ENCODE data around the gene TRMU. TPM values are rescaled to one million over a fixed set of nuclear protein-coding genes. Genes with fewer than 3 reads are reported as not detected.

TRMU gene
- total and polyA plus RNA-seq, 4 donors = 11.3 to 66.4 (median 33.8) TPM

DNA sequence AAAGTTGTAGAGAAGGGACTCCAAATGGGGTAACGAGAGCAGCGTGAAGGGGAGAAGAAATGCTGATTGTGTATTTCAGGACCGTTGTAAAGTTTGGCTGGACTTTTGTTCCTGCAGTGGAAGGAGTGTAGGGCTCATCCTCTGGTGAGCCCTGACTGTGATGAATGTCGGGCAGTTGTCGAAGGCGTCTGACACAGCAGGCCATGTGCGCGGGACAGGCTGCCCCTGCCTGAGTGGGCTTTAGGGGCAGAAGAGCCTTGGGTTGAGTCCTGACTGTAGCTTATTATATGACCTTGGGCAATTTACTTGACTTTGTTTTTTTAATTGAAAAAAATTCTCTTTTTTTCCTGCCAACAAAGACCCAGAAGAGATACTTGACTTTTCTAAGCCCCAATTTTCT is 3.1 kb downstream of the TRMU start:
- H3K27ac ChIP-seq (ENCODE audit: low read depth in 1 of 2, low read length in 2 of 2) = no peak overlapping the region
- intact Hi-C loops (cut with DNase I) = no loop called here
- no peaks in the 10 kb centered on the region for H3K27me3 ChIP-seq (ENCODE audit: control insufficient read depth in 1 of 2, insufficient read depth in 2 of 2, low read length in 1 of 2)
- no peak for ATAC-seq (ENCODE audit: low FRiP score)
- peaks cover 0 to 4% of the 10 kb centered on the region in 2 donors for H3K36me3 ChIP-seq (ENCODE audit: control insufficient read depth in 1 of 2, insufficient read depth in 2 of 2, low read length in 1 of 2)
- no peak overlapping the region for H3K4me3 ChIP-seq (ENCODE audit: low read length in 2 of 2)
- DNase-seq = peak; percentile 24 to 59
- H3K9me3 ChIP-seq (ENCODE audit: control insufficient read depth, low read length) = no peaks in the 10 kb centered on the region
- 87 to 90% methylated on average over 8 of the region's 8 CpGs for WGBS, 2 donors
- H3K4me1 ChIP-seq (ENCODE audit: control insufficient read depth in 1 of 2, insufficient read depth in 2 of 2, low read length in 2 of 2) = peaks cover 0 to 3% of the 10 kb centered on the region in 2 donors

DNA sequence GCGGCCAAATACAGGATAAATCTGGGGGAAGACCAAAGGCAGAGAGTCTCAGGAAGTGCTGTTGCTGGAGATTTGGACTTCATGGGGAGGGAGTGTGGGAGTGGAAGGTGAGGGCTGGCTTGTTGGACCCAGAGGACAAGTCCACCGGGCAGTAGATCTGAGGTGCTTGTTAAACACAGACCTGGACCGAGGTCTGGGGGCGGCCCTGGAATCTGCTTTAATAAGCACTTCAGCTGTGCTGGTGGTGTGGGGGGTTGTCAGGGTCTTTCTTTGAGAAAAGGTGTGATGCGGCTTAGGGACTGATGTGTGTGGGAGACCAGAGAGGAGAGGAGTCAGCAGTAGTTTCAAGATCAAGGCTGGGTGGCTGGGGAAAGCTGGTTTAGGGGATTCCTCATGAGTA is 4.4 kb downstream of the TRMU start:
- Histone ChIP-seq H3K27me3 (ENCODE audit: control insufficient read depth in 1 of 2, insufficient read depth in 2 of 2, low read length in 1 of 2) (no peaks in the 10 kb centered on the region), H3K9me3 (ENCODE audit: control insufficient read depth, low read length) (no peaks in the 10 kb centered on the region), H3K27ac (ENCODE audit: low read depth in 1 of 2, low read length in 2 of 2) (no peak overlapping the region), H3K4me3 (ENCODE audit: low read length in 2 of 2) (no peak overlapping the region), H3K36me3 (ENCODE audit: control insufficient read depth in 1 of 2, insufficient read depth in 2 of 2, low read length in 1 of 2) (peaks cover 4 to 6% of the 10 kb centered on the region in 2 donors), H3K4me1 (ENCODE audit: control insufficient read depth in 1 of 2, insufficient read depth in 2 of 2, low read length in 2 of 2) (peaks cover 0 to 3% of the 10 kb centered on the region in 2 donors)
- ATAC-seq (ENCODE audit: low FRiP score) (no peak), DNase-seq (peak; percentile 16 to 44)
- WGBS, 2 donors = 87 to 93% methylated on average over 5 of the region's 5 CpGs
- intact Hi-C loops (cut with DNase I) = no loop called here

DNA sequence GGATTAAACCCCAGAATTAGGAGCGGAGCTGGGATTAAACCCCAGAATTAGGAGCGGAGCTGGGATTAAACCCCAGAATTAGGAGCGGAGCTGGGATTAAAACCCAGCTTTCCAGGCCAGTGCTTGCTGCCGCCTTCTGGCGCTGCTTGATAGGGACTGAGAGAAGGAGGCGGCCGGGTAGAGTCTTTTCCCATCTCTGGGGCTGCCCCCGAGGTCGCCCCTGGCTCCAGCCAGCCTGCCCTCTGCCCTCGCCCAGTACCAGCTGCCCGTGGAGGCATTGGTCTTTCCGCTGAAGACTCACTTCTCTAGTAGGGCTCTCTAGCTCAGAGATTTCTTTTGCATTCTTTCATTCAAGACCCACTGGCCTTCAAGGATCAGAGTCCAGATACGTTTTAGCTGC is 5.2 kb downstream of the TRMU start:
- Histone ChIP-seq H3K9me3 (ENCODE audit: control insufficient read depth, low read length) (no peaks in the 10 kb centered on the region), H3K27me3 (ENCODE audit: control insufficient read depth in 1 of 2, insufficient read depth in 2 of 2, low read length in 1 of 2) (no peaks in the 10 kb centered on the region), H3K36me3 (ENCODE audit: control insufficient read depth in 1 of 2, insufficient read depth in 2 of 2, low read length in 1 of 2) (peaks cover 4 to 6% of the 10 kb centered on the region in 2 donors), H3K27ac (ENCODE audit: low read depth in 1 of 2, low read length in 2 of 2) (no peak overlapping the region), H3K4me1 (ENCODE audit: control insufficient read depth in 1 of 2, insufficient read depth in 2 of 2, low read length in 2 of 2) (peaks cover 0 to 3% of the 10 kb centered on the region in 2 donors), H3K4me3 (ENCODE audit: low read length in 2 of 2) (no peak overlapping the region)
- 90% methylated on average over 12 to 13 of the region's 13 CpGs for WGBS, 2 donors
- no peak for ATAC-seq (ENCODE audit: low FRiP score)
- intact Hi-C loops (cut with DNase I) = no loop called here
- peak; percentile 32 to 39 for DNase-seq

DNA sequence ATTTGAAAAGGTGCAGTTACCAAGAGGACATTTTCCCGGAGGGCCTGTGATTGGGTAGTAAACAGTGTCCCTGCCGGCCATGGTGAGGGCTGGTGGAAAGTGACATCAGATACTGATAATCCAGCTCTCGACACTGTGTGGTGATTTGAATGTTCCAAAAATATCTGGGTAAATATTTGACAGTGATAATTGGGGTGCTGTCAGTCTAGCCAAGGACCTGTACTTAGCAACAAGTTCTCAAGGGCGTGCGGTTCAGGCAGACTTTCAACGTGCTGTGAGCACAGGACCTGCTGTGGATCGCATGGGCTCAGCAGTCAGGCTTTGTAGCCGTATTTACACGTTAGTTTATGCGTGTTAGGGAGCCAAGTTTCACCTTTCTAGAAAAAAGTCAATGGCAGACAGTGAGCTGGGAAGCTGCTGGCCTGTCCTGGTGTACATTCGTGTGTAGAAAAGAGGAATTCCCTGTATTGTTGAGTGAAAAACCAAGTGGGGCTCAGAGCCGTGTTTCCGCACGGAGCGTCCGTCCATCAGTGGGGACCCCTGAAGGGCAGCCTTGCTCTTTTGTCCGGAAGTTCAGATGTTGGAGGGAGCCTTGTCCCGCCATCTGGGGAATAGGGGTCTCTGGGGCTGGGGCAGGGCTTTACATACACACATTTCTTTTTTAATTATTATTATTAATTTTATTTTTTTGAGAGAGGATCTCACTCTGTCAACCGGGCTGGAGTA is 11.3 kb downstream of the TRMU start:
- intact Hi-C loops (cut with DNase I) = no loop called here
- Histone ChIP-seq H3K36me3 (ENCODE audit: control insufficient read depth in 1 of 2, insufficient read depth in 2 of 2, low read length in 1 of 2) (peaks cover 10% of the 10 kb centered on the region in 2 donors), H3K27me3 (ENCODE audit: control insufficient read depth in 1 of 2, insufficient read depth in 2 of 2, low read length in 1 of 2) (no peaks in the 10 kb centered on the region), H3K9me3 (ENCODE audit: control insufficient read depth, low read length) (no peaks in the 10 kb centered on the region), H3K27ac (ENCODE audit: low read depth in 1 of 2, low read length in 2 of 2) (no peak overlapping the region), H3K4me3 (ENCODE audit: low read length in 2 of 2) (no peak overlapping the region), H3K4me1 (ENCODE audit: control insufficient read depth in 1 of 2, insufficient read depth in 2 of 2, low read length in 2 of 2) (no peaks in the 10 kb centered on the region)
- DNase-seq = peak; percentile 20 to 61
- 85 to 88% methylated on average over 19 of the region's 19 CpGs for WGBS, 2 donors
- no peak for ATAC-seq (ENCODE audit: low FRiP score)

DNA sequence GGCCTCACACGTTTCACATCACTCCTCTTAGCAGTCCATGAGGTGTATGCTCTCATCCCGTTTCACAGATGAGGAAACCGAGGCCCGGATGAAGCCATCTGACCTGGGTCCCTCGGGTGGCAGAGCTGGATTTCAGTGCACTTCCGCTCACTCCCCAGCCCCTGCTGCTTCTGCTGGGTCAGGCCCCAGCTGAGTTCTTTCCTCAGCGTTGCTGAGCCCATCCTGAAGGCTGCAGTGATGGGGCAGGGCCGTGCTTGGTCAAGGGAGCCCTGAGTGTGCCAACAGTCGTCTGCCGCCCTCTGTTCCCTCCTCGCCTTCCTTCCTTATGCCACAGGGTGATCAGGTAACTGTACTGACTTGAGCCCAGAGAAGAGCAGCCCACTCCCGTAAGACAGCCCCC is 12.1 kb downstream of the TRMU start:
- intact Hi-C loops (cut with DNase I) = no loop called here
- no peak overlapping the region for H3K27ac ChIP-seq (ENCODE audit: low read depth in 1 of 2, low read length in 2 of 2)
- peak; percentile 14 to 40 for DNase-seq
- no peaks in the 10 kb centered on the region for H3K4me1 ChIP-seq (ENCODE audit: control insufficient read depth in 1 of 2, insufficient read depth in 2 of 2, low read length in 2 of 2)
- no peak for ATAC-seq (ENCODE audit: low FRiP score)
- 88 to 89% methylated on average over 12 of the region's 12 CpGs for WGBS, 2 donors
- H3K27me3 ChIP-seq (ENCODE audit: control insufficient read depth in 1 of 2, insufficient read depth in 2 of 2, low read length in 1 of 2) = no peaks in the 10 kb centered on the region
- H3K9me3 ChIP-seq (ENCODE audit: control insufficient read depth, low read length) = no peaks in the 10 kb centered on the region
- no peak overlapping the region for H3K4me3 ChIP-seq (ENCODE audit: low read length in 2 of 2)
- H3K36me3 ChIP-seq (ENCODE audit: control insufficient read depth in 1 of 2, insufficient read depth in 2 of 2, low read length in 1 of 2) = peaks cover 10 to 11% of the 10 kb centered on the region in 2 donors

DNA sequence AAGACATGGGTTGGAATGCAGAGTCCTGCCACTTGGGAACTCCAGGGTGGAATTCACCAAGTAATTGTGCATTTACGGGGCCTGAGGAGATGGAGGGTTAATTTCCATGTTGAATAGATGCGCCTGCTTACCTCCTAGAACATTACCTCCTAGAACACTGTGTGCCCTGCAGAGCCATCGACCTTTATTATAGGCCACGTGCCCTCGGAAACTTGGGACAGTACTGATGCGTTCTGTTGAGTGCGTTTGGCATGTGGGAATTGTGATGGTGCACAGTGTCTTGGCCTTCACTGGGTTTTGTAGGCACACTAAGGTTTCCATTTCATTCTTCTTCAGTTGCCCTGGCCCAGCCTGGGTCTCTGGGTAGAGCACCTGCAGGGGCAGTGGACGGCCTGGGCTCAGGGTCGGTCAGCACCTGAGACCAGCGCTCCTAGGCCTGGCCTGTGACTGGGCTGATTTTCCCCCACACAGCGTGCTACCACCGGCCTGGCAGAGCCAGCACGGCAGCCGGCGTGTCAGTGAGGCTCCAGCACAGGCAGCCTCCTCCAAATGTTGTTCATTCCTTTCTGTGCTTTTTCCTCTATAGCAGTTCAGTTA is 12.7 kb downstream of the TRMU start:
- H3K27ac ChIP-seq (ENCODE audit: low read depth in 1 of 2, low read length in 2 of 2) = no peak overlapping the region
- no peak for ATAC-seq (ENCODE audit: low FRiP score)
- H3K4me1 ChIP-seq (ENCODE audit: control insufficient read depth in 1 of 2, insufficient read depth in 2 of 2, low read length in 2 of 2) = no peaks in the 10 kb centered on the region
- no peaks in the 10 kb centered on the region for H3K9me3 ChIP-seq (ENCODE audit: control insufficient read depth, low read length)
- intact Hi-C loops (cut with DNase I) = no loop called here
- no peaks in the 10 kb centered on the region for H3K27me3 ChIP-seq (ENCODE audit: control insufficient read depth in 1 of 2, insufficient read depth in 2 of 2, low read length in 1 of 2)
- H3K36me3 ChIP-seq (ENCODE audit: control insufficient read depth in 1 of 2, insufficient read depth in 2 of 2, low read length in 1 of 2) = peaks cover 10 to 12% of the 10 kb centered on the region in 2 donors
- H3K4me3 ChIP-seq (ENCODE audit: low read length in 2 of 2) = no peak overlapping the region
- WGBS, 2 donors = 90 to 92% methylated on average over 15 of the region's 15 CpGs
- DNase-seq = peak; percentile 25 to 56

DNA sequence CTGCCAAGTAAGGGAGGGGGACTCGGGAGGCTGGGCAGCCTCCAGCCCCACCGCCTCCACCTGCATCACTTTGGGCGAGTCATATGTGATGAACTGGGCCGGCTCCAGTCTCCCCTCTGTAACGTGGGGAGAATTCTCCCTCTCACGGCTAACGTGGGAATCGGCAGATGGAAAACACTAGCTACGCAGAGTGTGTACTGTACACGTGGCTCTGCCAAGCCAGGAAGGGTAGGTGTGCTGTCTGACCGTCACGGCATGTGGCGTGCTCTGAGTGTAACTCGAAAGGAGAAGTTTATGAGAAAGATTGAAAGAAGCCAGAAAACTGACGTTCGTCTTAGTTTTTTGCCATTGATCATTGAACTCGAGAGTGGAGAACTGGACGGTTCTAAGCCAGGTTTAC is 13.7 kb downstream of the TRMU start:
- peak; percentile 19 to 57 for DNase-seq
- H3K36me3 ChIP-seq (ENCODE audit: control insufficient read depth in 1 of 2, insufficient read depth in 2 of 2, low read length in 1 of 2) = peaks cover 9 to 14% of the 10 kb centered on the region in 2 donors
- no peaks in the 10 kb centered on the region for H3K27me3 ChIP-seq (ENCODE audit: control insufficient read depth in 1 of 2, insufficient read depth in 2 of 2, low read length in 1 of 2)
- intact Hi-C loops (cut with DNase I) = no loop called here
- 84 to 87% methylated on average over 18 of the region's 18 CpGs for WGBS, 2 donors
- no peak overlapping the region for H3K27ac ChIP-seq (ENCODE audit: low read depth in 1 of 2, low read length in 2 of 2)
- no peaks in the 10 kb centered on the region for H3K9me3 ChIP-seq (ENCODE audit: control insufficient read depth, low read length)
- no peak for ATAC-seq (ENCODE audit: low FRiP score)
- H3K4me1 ChIP-seq (ENCODE audit: control insufficient read depth in 1 of 2, insufficient read depth in 2 of 2, low read length in 2 of 2) = no peaks in the 10 kb centered on the region
- H3K4me3 ChIP-seq (ENCODE audit: low read length in 2 of 2) = no peak overlapping the region

DNA sequence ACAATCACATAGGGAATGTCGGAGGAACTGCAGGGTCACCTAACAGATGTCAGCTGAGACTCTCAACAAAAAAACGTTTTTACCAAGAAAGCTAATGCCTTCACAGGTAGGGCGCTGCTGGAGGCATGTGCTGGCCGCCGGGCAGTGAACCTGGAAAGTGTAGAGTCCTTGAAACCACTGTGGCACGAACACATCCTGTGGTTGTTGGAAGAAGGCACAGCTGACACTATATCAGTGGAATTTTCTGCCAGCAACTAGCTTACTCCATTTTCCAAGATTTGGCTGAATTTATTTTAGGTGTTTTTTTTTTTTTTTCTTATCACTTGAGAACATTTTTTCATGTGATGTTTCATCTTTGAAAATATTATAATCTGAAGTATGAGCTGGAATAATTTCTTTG is 14.2 kb downstream of the TRMU start:
- Histone ChIP-seq H3K27me3 (ENCODE audit: control insufficient read depth in 1 of 2, insufficient read depth in 2 of 2, low read length in 1 of 2) (no peaks in the 10 kb centered on the region), H3K4me3 (ENCODE audit: low read length in 2 of 2) (no peak overlapping the region), H3K4me1 (ENCODE audit: control insufficient read depth in 1 of 2, insufficient read depth in 2 of 2, low read length in 2 of 2) (no peaks in the 10 kb centered on the region), H3K9me3 (ENCODE audit: control insufficient read depth, low read length) (no peaks in the 10 kb centered on the region), H3K27ac (ENCODE audit: low read depth in 1 of 2, low read length in 2 of 2) (no peak overlapping the region), H3K36me3 (ENCODE audit: control insufficient read depth in 1 of 2, insufficient read depth in 2 of 2, low read length in 1 of 2) (peaks cover 6 to 12% of the 10 kb centered on the region in 2 donors)
- WGBS, 2 donors = 54 to 61% methylated on average over 6 of the region's 6 CpGs
- intact Hi-C loops (cut with DNase I) = loop anchor here in 1 of 2 donors (10.0 kb wide), 1 partner anchor 195 kb away; no protein-coding TSS in a partner anchor
- peak; percentile 31 to 55 for DNase-seq
- no peak for ATAC-seq (ENCODE audit: low FRiP score)

DNA sequence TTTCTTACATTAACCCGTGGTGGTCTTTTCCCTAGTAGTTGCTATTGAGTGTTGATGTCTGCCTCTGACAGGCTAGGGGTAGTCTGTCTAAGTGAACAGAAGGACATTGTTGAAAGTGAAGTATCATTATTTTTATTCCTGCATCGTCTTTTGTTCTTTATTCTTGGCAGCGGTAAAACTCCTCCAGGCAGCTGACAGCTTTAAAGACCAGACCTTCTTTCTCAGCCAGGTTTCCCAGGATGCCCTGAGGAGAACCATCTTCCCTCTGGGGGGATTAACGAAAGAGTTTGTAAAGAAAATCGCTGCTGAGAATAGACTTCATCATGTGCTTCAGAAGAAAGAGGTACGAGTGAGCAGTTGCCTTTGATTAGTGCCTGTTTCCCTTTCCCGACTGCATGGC is 14.6 kb downstream of the TRMU start:
- intact Hi-C loops (cut with DNase I) = loop anchor here in 1 of 2 donors (10.0 kb wide), 1 partner anchor 195 kb away; no protein-coding TSS in a partner anchor
- Histone ChIP-seq H3K4me1 (ENCODE audit: control insufficient read depth in 1 of 2, insufficient read depth in 2 of 2, low read length in 2 of 2) (no peaks in the 10 kb centered on the region), H3K4me3 (ENCODE audit: low read length in 2 of 2) (no peak overlapping the region), H3K36me3 (ENCODE audit: control insufficient read depth in 1 of 2, insufficient read depth in 2 of 2, low read length in 1 of 2) (peaks cover 6 to 12% of the 10 kb centered on the region in 2 donors), H3K9me3 (ENCODE audit: control insufficient read depth, low read length) (no peaks in the 10 kb centered on the region), H3K27me3 (ENCODE audit: control insufficient read depth in 1 of 2, insufficient read depth in 2 of 2, low read length in 1 of 2) (no peaks in the 10 kb centered on the region), H3K27ac (ENCODE audit: low read depth in 1 of 2, low read length in 2 of 2) (no peak overlapping the region)
- ATAC-seq (ENCODE audit: low FRiP score) = no peak
- 78 to 79% methylated on average over 7 of the region's 7 CpGs for WGBS, 2 donors
- DNase-seq = no peak
